HepG2 (cell line): Measurements from ENCODE around the gene LDLRAD4. TPM values are rescaled to one million over a fixed set of nuclear protein-coding genes. Genes with fewer than 3 reads are reported as not detected.

Source experiments
- ATAC-seq: fragments of 200-7000 bp; cut with Tn5 transposase; 3 replicates; pipeline ENCODE4 v1.9.1; 2020; ENCODE audit warnings: mild to moderate bottlenecking, moderate library complexity
- BruUV-seq: library from RNA; stranded (reverse); fragments of 400-500 nt; replicated peaks from 2 replicates; lab custom pipeline; 2021; lab: Mats Ljungman, UMichigan
- CTCF ChIA-PET: fragments of 300-600 bp; formaldehyde crosslinking; extraction: SDS; loops from one replicate; lab custom pipeline; 2021; ENCODE audit warnings: low total read pairs, inconsistent platforms, low intra/inter-chr PET ratio; lab: Yijun Ruan, JAX
- POLR2A ChIA-PET: fragments of 350-600 bp; sonication (Branson Sonifier 250); formaldehyde crosslinking; loops from one replicate; lab custom pipeline; 2020; ENCODE audit warnings: antibody characterized with exemption, inconsistent platforms; lab: Yijun Ruan, JAX
- DNase-seq: peaks from one replicate; pipeline ENCODE4 v3.0.0-alpha.2; 2015; ENCODE audit warnings: low spot score
- FAIRE-seq: peaks from 3 replicates; lab custom pipeline; 2011; peaks lifted over from hg19 to GRCh38; lab: Jason Lieb, UNC
- H2AFZ ChIP-seq: one replicate; pipeline ENCODE4 v1.6.1; 2011; ENCODE audit warnings: low read length, inconsistent platforms
- H3K27ac ChIP-seq: fragments of 300-600 bp; 3 replicates; pipeline ENCODE4 v1.8.0; 2011; ENCODE audit warnings: mixed run types, mild to moderate bottlenecking, mixed read lengths, low read length, inconsistent platforms; ENCODE audit not compliant: insufficient read depth; ENCODE audit errors: extremely low read length
- H3K27me3 ChIP-seq, 2 experiments: fragments of 200-600 bp in 1 of 2; 2 replicates in 1 of 2; 3 replicates in 1 of 2; pipeline versions ENCODE4 v1.6.0 to v1.8.0; 2011; ENCODE audit warnings: low read length in 2 of 2, mild to moderate bottlenecking in 2 of 2, moderate library complexity in 2 of 2, inconsistent platforms in 1 of 2; ENCODE audit not compliant: insufficient read depth in 2 of 2, control insufficient read depth in 1 of 2
- H3K36me3 ChIP-seq, 2 experiments: fragments of 200-600 bp in 1 of 2; replicated peaks in 1 of 2; 2 replicates in 1 of 2; 3 replicates in 1 of 2; pipeline versions ENCODE4 v1.5.1 to v1.8.0; 2011; ENCODE audit warnings: low read length in 2 of 2, inconsistent platforms in 1 of 2; ENCODE audit not compliant: insufficient read depth in 2 of 2, control insufficient read depth in 1 of 2
- H3K4me1 ChIP-seq: 2 replicates; pipeline ENCODE4 v1.5.1; 2012; ENCODE audit warnings: low read length, inconsistent platforms; ENCODE audit not compliant: insufficient read depth
- H3K4me2 ChIP-seq: 2 replicates; pipeline ENCODE4 v1.6.0; 2011; ENCODE audit warnings: low read depth, low read length, inconsistent platforms
- H3K4me3 ChIP-seq, 3 experiments: fragments of 200-600 bp in 1 of 3; sonication (generic), shearing (Covaris generic) in 1 of 3; replicated peaks in 1 of 3; 2 replicates each; pipeline ENCODE4 v1.5.1; 2011 to 2016; ENCODE audit warnings: low read length in 3 of 3, inconsistent platforms in 2 of 3, low read depth in 2 of 3, mild to moderate bottlenecking in 2 of 3, control low read depth in 1 of 3, mixed read lengths in 1 of 3; ENCODE audit not compliant: insufficient read depth in 1 of 3
- H3K79me2 ChIP-seq: one replicate; pipeline ENCODE4 v1.6.1; 2011; ENCODE audit warnings: low read length, inconsistent platforms; ENCODE audit not compliant: insufficient read depth
- H3K9ac ChIP-seq: 2 replicates; pipeline ENCODE4 v1.6.0; 2011; ENCODE audit warnings: mild to moderate bottlenecking, low read depth, low read length, inconsistent platforms; ENCODE audit not compliant: insufficient read depth
- H3K9me3 ChIP-seq: 2 replicates; pipeline ENCODE4 v1.5.1; 2012; ENCODE audit warnings: mild to moderate bottlenecking, low read length
- H4K20me1 ChIP-seq: 2 replicates; pipeline ENCODE4 v1.6.0; 2011; ENCODE audit warnings: inconsistent platforms, mild to moderate bottlenecking, low read length, moderate library complexity; ENCODE audit not compliant: insufficient read depth
- ELF3 ChIP-seq: IDR thresholded peaks from 2 replicates; pipeline ENCODE4 v1.6.1; 2016; ENCODE audit warnings: missing genetic modification reagents, missing compliant biosample characterization
- ERF ChIP-seq: IDR thresholded peaks from 2 replicates; pipeline ENCODE4 v1.6.1; 2018; ENCODE audit warnings: missing biosample characterization, missing genetic modification reagents
- HDAC2 ChIP-seq: sonication (generic); formaldehyde crosslinking; IDR thresholded peaks from 2 replicates; pipeline ENCODE4 v1.4.0; 2020; ENCODE audit warnings: missing genetic modification reagents
- KAT2B ChIP-seq: fragments of 150-350 bp; IDR thresholded peaks from 2 replicates; pipeline ENCODE4 v1.6.1; 2014; ENCODE audit warnings: low read depth, low read length, borderline replicate concordance
- KAT7 ChIP-seq: IDR thresholded peaks from 2 replicates; pipeline ENCODE4 v1.6.1; 2018; ENCODE audit warnings: borderline replicate concordance, missing compliant biosample characterization
- MBNL3 ChIP-seq: fragments of 250-450 bp; sonication (Bioruptor Pico); conservative IDR thresholded peaks from 2 replicates; pipeline ENCODE4 v1.8.0; 2022; ENCODE audit warnings: mild to moderate bottlenecking, inconsistent platforms
- MEIS2 ChIP-seq: sonication (generic); formaldehyde crosslinking; IDR thresholded peaks from 2 replicates; pipeline ENCODE4 v1.9.0; 2021; ENCODE audit warnings: mild to moderate bottlenecking, missing genetic modification reagents
- MXI1 ChIP-seq: IDR thresholded peaks from 3 replicates; pipeline ENCODE4 v1.6.1; 2012; ENCODE audit warnings: low read depth, low read length, inconsistent platforms, borderline replicate concordance
- NCOA2 ChIP-seq: sonication (generic); formaldehyde crosslinking; IDR thresholded peaks from 2 replicates; pipeline ENCODE4 v1.8.0; 2022; ENCODE audit warnings: inconsistent platforms
- NFYC ChIP-seq: IDR thresholded peaks from 2 replicates; pipeline ENCODE4 v1.6.1; 2016; ENCODE audit warnings: missing genetic modification reagents, missing compliant biosample characterization
- SOX6 ChIP-seq, 2 experiments: fragments of 450-650 bp in 1 of 2; sonication (generic) in 1 of 2; formaldehyde crosslinking in 1 of 2; IDR thresholded peaks; 2 replicates each; pipeline versions ENCODE4 v1.4.0 to v1.6.1; 2017 to 2020; ENCODE audit warnings: antibody characterized with exemption in 1 of 2, mild to moderate bottlenecking in 1 of 2, missing genetic modification reagents in 1 of 2
- ZFP1 ChIP-seq: IDR thresholded peaks from 2 replicates; pipeline ENCODE4 v1.6.1; 2016
- ZNF136 ChIP-seq: sonication (generic); formaldehyde crosslinking; IDR thresholded peaks from 2 replicates; pipeline ENCODE4 v1.8.1; 2022; ENCODE audit warnings: low read depth, mild to moderate bottlenecking, moderate library complexity, missing genetic modification reagents
- ZNF33A ChIP-seq: sonication (generic); formaldehyde crosslinking; IDR thresholded peaks from 2 replicates; pipeline ENCODE4 v1.5.1; 2020; ENCODE audit warnings: missing genetic modification reagents, mild to moderate bottlenecking, moderate library complexity, borderline replicate concordance
- ZSCAN9 ChIP-seq: IDR thresholded peaks from 2 replicates; pipeline ENCODE4 v1.6.1; 2016; ENCODE audit warnings: borderline replicate concordance
- WGBS: methylation state at CpG from one replicate; pipeline ENCODE4 v1.1.6; 2017; ENCODE audit warnings: low lambda C conversion rate; 5-methylcytosine and 5-hydroxymethylcytosine counted together
- in situ Hi-C: cut with HindIII; loops from 2 replicates; pipeline ENCODE4 v1.10.0; 2017; ENCODE audit warnings: low pct_unique_long_range_greater_than_20kb; ENCODE audit not compliant: extremely low pct_ligation_motif_present
- intact Hi-C: fragments of 100-400 bp; cut with micrococcal nuclease; formaldehyde crosslinking; loops from one replicate; pipeline ENCODE4 v1.10.0; 2022; ENCODE audit not compliant: unreplicated experiment
- polyA plus RNA-seq, 8 experiments: library from polyadenylated mRNA; depleted of rRNA in 3 of 8; stranded (reverse) in 7 of 8; unstranded in 1 of 8; fragments of >200 nt; fragmentation: Illumina TruSeq in 4 of 8; extraction: Trizol in 4 of 8; gene quantifications; 2 replicates each; pipeline versions ENCODE4 v1.2.1 to v1.2.3, GENCODE V29; 2011 to 2016; ENCODE audit warnings: low read depth in 4 of 8, missing spikeins in 1 of 8, mixed read lengths in 1 of 8; ENCODE audit not compliant: insufficient read depth in 1 of 8
- total RNA-seq, 5 experiments: library from RNA; depleted of rRNA; stranded (reverse); fragments of >200 nt; fragmentation: Illumina TruSeq; extraction: Trizol; gene quantifications; 2 replicates each; pipeline ENCODE4 v1.2.3, GENCODE V29; 2016; ENCODE audit warnings: low read depth in 1 of 5
- TF ChIP-seq, protein P1 (sequence below): sonication (generic); formaldehyde crosslinking; IDR thresholded peaks from 2 replicates; pipeline ENCODE4 v1.5.1; 2020; ENCODE audit warnings: missing genetic modification reagents, mild to moderate bottlenecking, borderline replicate concordance
- TF ChIP-seq, protein P2 (sequence below): sonication (generic); formaldehyde crosslinking; IDR thresholded peaks from 2 replicates; pipeline ENCODE4 v1.8.0; 2023; ENCODE audit warnings: mild to moderate bottlenecking, missing genetic modification reagents
- TF ChIP-seq, protein P3 (sequence below): sonication (generic); formaldehyde crosslinking; IDR thresholded peaks from 2 replicates; pipeline ENCODE4 v1.4.0; 2020; ENCODE audit warnings: missing genetic modification reagents, mild to moderate bottlenecking, borderline replicate concordance
- TF ChIP-seq, protein P4 (sequence below): IDR thresholded peaks from 2 replicates; pipeline ENCODE4 v1.6.1; 2012; ENCODE audit warnings: low read length, improper control_type of control experiment

Gene LDLRAD4
- total and polyA plus RNA-seq, 2 of the 13 experiments (the other 11 are each of a cell fraction or from before 2014, with no cell fraction given): 13.6 to 20.9 TPM

DNA sequence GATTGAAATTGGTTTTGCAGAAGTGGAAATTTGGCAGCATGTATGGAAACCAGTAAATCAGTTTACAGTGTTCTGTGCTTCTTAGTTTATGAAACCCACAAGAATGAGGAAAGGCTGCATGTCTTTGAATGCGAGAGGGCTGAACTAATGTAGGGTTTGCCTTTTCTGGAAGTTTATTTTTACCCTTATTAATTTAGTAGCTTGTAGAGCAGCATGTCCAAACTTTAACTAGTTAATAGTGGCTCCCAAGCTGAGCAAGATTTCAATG is 50.4 kb downstream of the LDLRAD4 start:
- Histone ChIP-seq H2AFZ (no peak overlapping the region), H3K9me3 (no peaks in the 10 kb centered on the region), H3K27me3 (no peaks in the 10 kb centered on the region), H3K79me2 (peaks cover 3% of the 10 kb centered on the region), H3K4me3 (no peak overlapping the region), H3K9ac (no peak overlapping the region), H3K36me3 (no peaks in the 10 kb centered on the region), H4K20me1 (0 out of 2 replicates have a peak, but pooled peaks cover 4% of the 10 kb centered on the region), H3K4me2 (no peak overlapping the region), H3K27ac (no peak overlapping the region), H3K4me1 (peaks cover 36% of the 10 kb centered on the region)
- in situ Hi-C loops (no loop called here), intact Hi-C loops (no loop called here)
- WGBS: 96% methylated on average over 1 of the region's 1 CpG
- FAIRE-seq (no peak), DNase-seq (no peak), ATAC-seq (no peak)
- ChIA-PET POLR2A (no interaction called here), CTCF (no interaction called here)
- BruUV-seq: no TSS peak
- no peak for TF ChIP-seq ERF (CRISPR knock-in tag)
- TF ChIP-seq HDAC2: no peak
- TF ChIP-seq, protein P1, sequence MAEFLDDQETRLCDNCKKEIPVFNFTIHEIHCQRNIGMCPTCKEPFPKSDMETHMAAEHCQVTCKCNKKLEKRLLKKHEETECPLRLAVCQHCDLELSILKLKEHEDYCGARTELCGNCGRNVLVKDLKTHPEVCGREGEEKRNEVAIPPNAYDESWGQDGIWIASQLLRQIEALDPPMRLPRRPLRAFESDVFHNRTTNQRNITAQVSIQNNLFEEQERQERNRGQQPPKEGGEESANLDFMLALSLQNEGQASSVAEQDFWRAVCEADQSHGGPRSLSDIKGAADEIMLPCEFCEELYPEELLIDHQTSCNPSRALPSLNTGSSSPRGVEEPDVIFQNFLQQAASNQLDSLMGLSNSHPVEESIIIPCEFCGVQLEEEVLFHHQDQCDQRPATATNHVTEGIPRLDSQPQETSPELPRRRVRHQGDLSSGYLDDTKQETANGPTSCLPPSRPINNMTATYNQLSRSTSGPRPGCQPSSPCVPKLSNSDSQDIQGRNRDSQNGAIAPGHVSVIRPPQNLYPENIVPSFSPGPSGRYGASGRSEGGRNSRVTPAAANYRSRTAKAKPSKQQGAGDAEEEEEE (CRISPR knock-in tag): no peak
- TF ChIP-seq SOX6 (IDR thresholded peaks at IDR 0.05): no peak
- no peak for TF ChIP-seq SOX6 (CRISPR knock-in tag; IDR thresholded peaks at IDR 0.05)
- no peak for TF ChIP-seq MBNL3
- no peak for TF ChIP-seq NFYC
- no peak for TF ChIP-seq ZFP1 (CRISPR knock-in tag)
- TF ChIP-seq NCOA2 (CRISPR knock-in tag): no peak
- TF ChIP-seq MEIS2 (CRISPR knock-in tag): no peak
- TF ChIP-seq ELF3 (CRISPR knock-in tag): no peak
- TF ChIP-seq KAT7 (CRISPR knock-in tag): no peak
- TF ChIP-seq ZSCAN9 (CRISPR knock-in tag): no peak
- no peak for TF ChIP-seq ZNF33A (CRISPR knock-in tag)
- TF ChIP-seq, protein P2, sequence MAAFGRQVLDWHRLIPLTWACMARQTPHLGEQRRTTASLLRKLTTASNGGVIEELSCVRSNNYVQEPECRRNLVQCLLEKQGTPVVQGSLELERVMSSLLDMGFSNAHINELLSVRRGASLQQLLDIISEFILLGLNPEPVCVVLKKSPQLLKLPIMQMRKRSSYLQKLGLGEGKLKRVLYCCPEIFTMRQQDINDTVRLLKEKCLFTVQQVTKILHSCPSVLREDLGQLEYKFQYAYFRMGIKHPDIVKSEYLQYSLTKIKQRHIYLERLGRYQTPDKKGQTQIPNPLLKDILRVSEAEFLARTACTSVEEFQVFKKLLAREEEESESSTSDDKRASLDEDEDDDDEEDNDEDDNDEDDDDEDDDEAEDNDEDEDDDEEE (CRISPR knock-in tag): no peak
- TF ChIP-seq ZNF136 (CRISPR knock-in tag): no peak
- TF ChIP-seq, protein P3, sequence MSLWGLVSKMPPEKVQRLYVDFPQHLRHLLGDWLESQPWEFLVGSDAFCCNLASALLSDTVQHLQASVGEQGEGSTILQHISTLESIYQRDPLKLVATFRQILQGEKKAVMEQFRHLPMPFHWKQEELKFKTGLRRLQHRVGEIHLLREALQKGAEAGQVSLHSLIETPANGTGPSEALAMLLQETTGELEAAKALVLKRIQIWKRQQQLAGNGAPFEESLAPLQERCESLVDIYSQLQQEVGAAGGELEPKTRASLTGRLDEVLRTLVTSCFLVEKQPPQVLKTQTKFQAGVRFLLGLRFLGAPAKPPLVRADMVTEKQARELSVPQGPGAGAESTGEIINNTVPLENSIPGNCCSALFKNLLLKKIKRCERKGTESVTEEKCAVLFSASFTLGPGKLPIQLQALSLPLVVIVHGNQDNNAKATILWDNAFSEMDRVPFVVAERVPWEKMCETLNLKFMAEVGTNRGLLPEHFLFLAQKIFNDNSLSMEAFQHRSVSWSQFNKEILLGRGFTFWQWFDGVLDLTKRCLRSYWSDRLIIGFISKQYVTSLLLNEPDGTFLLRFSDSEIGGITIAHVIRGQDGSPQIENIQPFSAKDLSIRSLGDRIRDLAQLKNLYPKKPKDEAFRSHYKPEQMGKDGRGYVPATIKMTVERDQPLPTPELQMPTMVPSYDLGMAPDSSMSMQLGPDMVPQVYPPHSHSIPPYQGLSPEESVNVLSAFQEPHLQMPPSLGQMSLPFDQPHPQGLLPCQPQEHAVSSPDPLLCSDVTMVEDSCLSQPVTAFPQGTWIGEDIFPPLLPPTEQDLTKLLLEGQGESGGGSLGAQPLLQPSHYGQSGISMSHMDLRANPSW (CRISPR knock-in tag): no peak
- no peak for TF ChIP-seq KAT2B
- TF ChIP-seq, protein P4, sequence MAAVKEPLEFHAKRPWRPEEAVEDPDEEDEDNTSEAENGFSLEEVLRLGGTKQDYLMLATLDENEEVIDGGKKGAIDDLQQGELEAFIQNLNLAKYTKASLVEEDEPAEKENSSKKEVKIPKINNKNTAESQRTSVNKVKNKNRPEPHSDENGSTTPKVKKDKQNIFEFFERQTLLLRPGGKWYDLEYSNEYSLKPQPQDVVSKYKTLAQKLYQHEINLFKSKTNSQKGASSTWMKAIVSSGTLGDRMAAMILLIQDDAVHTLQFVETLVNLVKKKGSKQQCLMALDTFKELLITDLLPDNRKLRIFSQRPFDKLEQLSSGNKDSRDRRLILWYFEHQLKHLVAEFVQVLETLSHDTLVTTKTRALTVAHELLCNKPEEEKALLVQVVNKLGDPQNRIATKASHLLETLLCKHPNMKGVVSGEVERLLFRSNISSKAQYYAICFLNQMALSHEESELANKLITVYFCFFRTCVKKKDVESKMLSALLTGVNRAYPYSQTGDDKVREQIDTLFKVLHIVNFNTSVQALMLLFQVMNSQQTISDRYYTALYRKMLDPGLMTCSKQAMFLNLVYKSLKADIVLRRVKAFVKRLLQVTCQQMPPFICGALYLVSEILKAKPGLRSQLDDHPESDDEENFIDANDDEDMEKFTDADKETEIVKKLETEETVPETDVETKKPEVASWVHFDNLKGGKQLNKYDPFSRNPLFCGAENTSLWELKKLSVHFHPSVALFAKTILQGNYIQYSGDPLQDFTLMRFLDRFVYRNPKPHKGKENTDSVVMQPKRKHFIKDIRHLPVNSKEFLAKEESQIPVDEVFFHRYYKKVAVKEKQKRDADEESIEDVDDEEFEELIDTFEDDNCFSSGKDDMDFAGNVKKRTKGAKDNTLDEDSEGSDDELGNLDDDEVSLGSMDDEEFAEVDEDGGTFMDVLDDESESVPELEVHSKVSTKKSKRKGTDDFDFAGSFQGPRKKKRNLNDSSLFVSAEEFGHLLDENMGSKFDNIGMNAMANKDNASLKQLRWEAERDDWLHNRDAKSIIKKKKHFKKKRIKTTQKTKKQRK: no peak
- TF ChIP-seq MXI1: no peak
